CD4-positive, alpha-beta T cell treated with Interleukin-21 for 1 hour (primary cell): ENCODE results near the gene CXCR6.
"Not testable (repeated sequence)": the region's sequence is repeated elsewhere in the genome, so short reads cannot be mapped to it uniquely, and the experiment has no call there.

Experiments
- DNase-seq: peaks from one replicate; pipeline ENCODE4 v3.0.0-alpha.2; 2020

The CXCR6 gene

GRCh38 chr3:45992133-45992729, 49.0 kb downstream of the CXCR6 start:
- no peak for DNase-seq

GRCh38 chr3:45992821-45993221, 49.6 kb downstream of the CXCR6 start:
- DNase-seq = peak; percentile 12

DNA sequence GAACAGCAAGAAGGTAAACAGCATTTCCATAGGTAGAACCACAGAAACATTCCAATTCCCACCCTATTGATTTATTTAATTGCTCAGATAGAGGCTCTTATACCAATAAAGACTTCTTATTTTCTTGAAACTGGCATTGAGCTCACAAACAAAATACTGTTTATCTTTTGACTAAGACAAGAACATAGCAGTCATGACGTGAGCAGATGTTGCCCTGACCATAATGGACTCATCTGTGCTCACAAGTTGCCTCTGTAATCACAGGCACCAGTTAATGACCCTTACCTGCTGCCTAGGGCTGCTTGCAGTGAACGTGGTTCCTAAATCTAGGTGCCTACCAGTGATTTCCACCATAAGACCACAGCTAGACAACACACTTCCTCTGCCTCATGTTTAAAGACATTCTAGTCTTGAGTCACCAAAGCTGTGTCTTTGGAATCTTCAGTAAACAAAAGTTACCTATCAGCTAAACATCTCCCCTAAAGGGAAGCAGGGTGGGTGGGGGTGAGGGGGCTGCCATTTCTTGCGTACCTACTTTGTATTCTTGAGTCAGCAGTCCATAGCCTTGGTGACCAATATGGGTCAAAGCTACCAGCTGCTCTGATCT, 50.3 kb downstream of the CXCR6 start:
- peak; percentile 44 for DNase-seq

GRCh38 chr3:45994419-45995235, 51.4 kb downstream of the CXCR6 start:
- peak; percentile 73 for DNase-seq

DNA sequence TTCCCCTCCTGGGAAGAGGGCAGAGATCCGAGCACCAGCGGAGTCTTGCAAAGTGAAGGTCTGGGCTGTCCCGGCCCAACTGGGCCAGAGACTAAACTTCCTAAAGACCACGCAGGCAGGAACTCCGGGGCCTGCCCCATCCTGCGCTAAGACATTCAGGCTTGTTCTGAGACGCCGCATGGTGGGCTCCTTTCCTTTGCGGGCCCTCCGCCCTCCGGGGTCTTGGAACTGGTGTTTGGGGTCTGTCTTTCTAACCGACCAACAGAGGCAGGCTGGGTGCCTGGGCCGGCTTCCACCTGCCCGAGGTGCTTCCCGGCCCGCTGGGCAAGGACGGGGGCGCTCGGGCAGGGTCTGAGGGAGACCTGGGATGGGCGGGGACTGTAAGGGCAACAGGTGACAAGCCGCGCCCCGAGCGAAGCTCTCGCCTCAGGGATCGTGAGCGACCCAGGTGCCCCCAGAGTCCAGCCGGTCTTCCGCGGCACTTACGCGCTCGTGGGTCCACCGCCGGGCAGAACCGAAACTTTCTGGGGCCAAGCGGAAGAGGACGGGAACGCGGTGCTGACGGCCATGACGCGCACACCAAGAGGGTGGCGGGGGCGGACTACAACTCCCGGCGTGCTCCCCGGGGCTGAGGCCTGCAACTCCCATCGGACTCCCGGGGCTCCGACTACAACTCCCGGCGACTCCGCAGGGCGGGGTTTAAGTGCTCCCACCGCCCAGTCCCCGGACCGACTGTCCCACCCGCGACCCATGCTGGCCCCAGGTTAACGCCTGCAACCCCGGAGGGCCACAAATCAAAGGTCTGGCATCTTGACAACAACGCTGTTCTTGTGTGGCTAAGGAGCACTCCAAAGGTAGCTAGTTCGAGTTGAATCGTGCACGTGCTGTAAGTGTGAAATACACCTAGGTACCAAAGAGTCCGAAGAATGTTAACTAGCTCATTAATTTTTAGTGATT, 52.2 kb downstream of the CXCR6 start, which contains the start of gene FYCO1:
Gene FYCO1 (minus strand): TSS at position 589 of the 957 bp plus-strand sequence. CDS start 10,914 bp downstream, outside the sequence.
- peak; percentile 90 for DNase-seq

- not testable (repeated sequence) for DNase-seq
These were observed 54.2 kb downstream of the CXCR6 start for GRCh38 chr3:45997499-45997898.

DNA sequence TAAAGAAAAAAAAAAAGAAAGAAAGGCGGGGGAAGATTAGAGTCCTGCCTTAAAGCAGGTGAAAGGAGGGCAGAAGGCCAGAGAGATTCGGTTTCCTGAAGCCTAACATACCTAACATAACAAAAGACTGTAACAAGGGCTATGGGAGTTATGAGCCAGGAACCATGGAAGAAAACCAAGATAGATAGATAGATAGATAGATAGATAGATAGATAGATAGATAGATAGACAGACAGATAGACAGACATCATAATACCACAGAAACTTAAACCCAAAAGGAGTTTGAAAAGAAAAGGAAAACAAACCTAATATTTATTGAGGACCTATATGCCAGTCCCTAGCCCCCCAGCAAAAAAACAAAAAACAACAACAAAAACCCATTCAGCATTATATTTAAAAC, 54.7 kb downstream of the CXCR6 start:
- DNase-seq = no peak
